ENCODE results near the gene NIT1.

- TF ChIP-seq POLR2A (IDR thresholded peaks at IDR 0.05; ENCODE audit: low read length) (no peak), GATA1 (IDR thresholded peaks at IDR 0.05; ENCODE audit: low read depth, low read length) (no peak)
Measured at GRCh38 chr1:161071886-161072371, 46.0 kb upstream of the NIT1 start.
